Right atrium auricular region (tissue), 2 donors: Measurements from ENCODE around the gene TEAD1. TPM values are rescaled to one million over a fixed set of nuclear protein-coding genes. Genes with fewer than 3 reads are reported as not detected.
A peak's percentile ranks its signal among the peaks of the same experiment; 100 is the strongest.

ENCODE experiments used
- DNase-seq: peaks from one replicate; pipeline ENCODE4 v3.0.0-alpha.2; 2019; ENCODE audit warnings: low spot score
- H3K27ac ChIP-seq, 2 donors: fragments of 200-600 bp; sonication (generic); 1 replicate in 1 of 2; 2 replicates in 1 of 2; pipeline ENCODE4 v1.5.1; 2016 to 2019
- H3K27me3 ChIP-seq, 2 donors: fragments of 200-600 bp; sonication (generic); one replicate each; pipeline versions ENCODE4 v1.5.1 to v1.6.0; 2017 to 2019
- H3K36me3 ChIP-seq: fragments of 200-600 bp; sonication (generic); one replicate; pipeline ENCODE4 v1.5.1; 2016
- H3K4me1 ChIP-seq, 2 donors: fragments of 200-600 bp; sonication (generic); one replicate each; pipeline versions ENCODE4 v1.5.1 to v1.6.0; 2017 to 2019
- H3K4me3 ChIP-seq, 2 donors: fragments of 200-600 bp; sonication (generic); 1 replicate in 1 of 2; 2 replicates in 1 of 2; pipeline ENCODE4 v1.5.1; 2017 to 2019; ENCODE audit warnings: mild to moderate bottlenecking in 1 of 2, moderate library complexity in 1 of 2
- H3K9me3 ChIP-seq, 2 donors: fragments of 200-600 bp; sonication (generic); one replicate each; pipeline ENCODE4 v1.5.1; 2019
- total RNA-seq, 2 donors: library from RNA; depleted of rRNA; stranded (reverse); fragments of >200 nt; gene quantifications; one replicate each; pipeline ENCODE4 v1.1.0, GENCODE V29; 2016
- TF ChIP-seq, protein P1 (sequence below), 2 donors: fragments of 200-600 bp; sonication (generic); IDR thresholded peaks; one replicate each; pipeline ENCODE4 v1.5.1; 2019; ENCODE audit warnings: antibody characterized with exemption in 2 of 2

Gene TEAD1
- total RNA-seq, 2 donors from 2014 or later = 73.8 to 99.8 TPM

DNA sequence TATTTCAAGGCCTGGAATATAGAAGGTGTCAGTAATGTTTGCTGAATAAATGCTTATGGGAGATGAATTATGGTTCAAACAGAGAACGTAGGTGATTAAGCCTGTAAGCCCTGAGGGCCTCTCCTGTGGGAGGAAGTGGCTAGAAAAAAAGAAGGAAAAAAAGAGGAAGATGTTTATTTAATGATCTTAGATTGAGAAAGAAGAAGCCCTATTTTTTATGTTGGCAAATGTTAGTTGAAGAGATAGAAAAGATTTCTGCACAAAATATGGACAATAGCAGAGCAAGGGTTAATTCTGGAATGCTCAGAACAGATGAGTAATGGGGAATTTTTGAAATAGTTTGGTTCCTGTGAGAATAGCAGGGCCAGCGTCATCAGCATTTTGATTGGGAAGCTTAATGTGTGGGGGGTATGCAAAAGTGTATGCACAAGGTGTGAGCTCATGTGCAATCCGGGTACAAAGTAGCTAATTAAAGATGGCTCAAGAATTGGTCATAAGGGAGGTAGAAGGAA lies 95.7 kb downstream of the TEAD1 start:
- TF ChIP-seq, protein P1, sequence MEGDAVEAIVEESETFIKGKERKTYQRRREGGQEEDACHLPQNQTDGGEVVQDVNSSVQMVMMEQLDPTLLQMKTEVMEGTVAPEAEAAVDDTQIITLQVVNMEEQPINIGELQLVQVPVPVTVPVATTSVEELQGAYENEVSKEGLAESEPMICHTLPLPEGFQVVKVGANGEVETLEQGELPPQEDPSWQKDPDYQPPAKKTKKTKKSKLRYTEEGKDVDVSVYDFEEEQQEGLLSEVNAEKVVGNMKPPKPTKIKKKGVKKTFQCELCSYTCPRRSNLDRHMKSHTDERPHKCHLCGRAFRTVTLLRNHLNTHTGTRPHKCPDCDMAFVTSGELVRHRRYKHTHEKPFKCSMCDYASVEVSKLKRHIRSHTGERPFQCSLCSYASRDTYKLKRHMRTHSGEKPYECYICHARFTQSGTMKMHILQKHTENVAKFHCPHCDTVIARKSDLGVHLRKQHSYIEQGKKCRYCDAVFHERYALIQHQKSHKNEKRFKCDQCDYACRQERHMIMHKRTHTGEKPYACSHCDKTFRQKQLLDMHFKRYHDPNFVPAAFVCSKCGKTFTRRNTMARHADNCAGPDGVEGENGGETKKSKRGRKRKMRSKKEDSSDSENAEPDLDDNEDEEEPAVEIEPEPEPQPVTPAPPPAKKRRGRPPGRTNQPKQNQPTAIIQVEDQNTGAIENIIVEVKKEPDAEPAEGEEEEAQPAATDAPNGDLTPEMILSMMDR (IDR thresholded peaks at IDR 0.05) = no peak
- Histone ChIP-seq H3K4me3 (no peak overlapping the region), H3K27ac (no peak overlapping the region), H3K36me3 (peaks cover 1% of the 10 kb centered on the region), H3K27me3 (no peaks in the 10 kb centered on the region), H3K9me3 (no peaks in the 10 kb centered on the region), H3K4me1 (peaks cover 0 to 68% of the 10 kb centered on the region in 2 donors)
- no peak for DNase-seq

DNA sequence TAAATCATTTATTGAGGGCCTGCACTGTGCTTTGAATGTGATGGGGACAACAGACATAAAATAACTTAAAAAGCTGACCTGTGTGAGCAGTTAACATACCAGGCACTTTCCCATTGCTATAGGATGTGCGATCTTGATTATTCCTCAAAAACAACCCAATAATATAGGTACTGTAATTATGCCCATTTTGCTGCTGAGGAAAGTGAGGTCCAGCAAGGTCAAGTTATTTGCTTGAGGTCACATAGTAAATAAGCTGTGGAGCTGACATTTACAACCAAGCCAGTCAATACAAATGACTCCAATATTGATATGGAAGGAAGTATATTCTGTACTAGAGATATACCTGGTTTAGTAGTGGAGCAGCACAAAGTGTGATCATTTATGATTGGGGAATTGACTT lies 96.2 kb downstream of the TEAD1 start:
- DNase-seq = no peak
- H3K9me3 ChIP-seq = no peaks in the 10 kb centered on the region
- no peaks in the 10 kb centered on the region for H3K36me3 ChIP-seq
- TF ChIP-seq, protein P1 (IDR thresholded peaks at IDR 0.05) = no peak
- peaks cover 0 to 63% of the 10 kb centered on the region in 2 donors for H3K4me1 ChIP-seq
- H3K4me3 ChIP-seq = no peak overlapping the region
- H3K27me3 ChIP-seq = no peaks in the 10 kb centered on the region
- H3K27ac ChIP-seq = no peak overlapping the region

GRCh38 chr11:12770966-12771597 lies 96.9 kb downstream of the TEAD1 start:
- TF ChIP-seq, protein P1 (IDR thresholded peaks at IDR 0.05) = no peak
- H3K36me3 ChIP-seq = no peaks in the 10 kb centered on the region
- DNase-seq = no peak
- H3K27ac ChIP-seq = peak overlapping the region in 1 of 2 donors; percentile 11
- H3K4me3 ChIP-seq = no peak overlapping the region
- H3K9me3 ChIP-seq = no peaks in the 10 kb centered on the region
- peaks cover 0 to 62% of the 10 kb centered on the region in 2 donors for H3K4me1 ChIP-seq
- H3K27me3 ChIP-seq = no peaks in the 10 kb centered on the region

DNA sequence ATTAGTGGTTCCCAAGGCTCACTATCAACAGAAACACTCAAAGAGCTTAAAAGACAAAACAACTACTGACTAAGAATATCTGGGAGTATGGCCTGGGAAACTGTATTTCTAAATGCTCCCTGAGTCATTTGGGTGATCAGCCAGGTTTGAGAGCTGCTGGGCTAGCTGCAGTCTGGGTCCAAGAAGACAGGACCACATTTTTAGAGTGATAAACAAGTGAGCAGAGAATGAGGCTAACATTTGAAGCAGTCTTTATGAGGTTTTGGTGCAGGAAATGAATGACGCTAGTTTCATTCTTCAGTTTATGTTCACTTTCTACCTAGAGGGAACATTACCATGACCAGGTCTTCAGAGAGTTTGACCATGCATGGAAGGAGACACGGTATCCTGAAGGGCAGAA lies 97.7 kb downstream of the TEAD1 start:
- Histone ChIP-seq H3K4me3 (no peak overlapping the region), H3K4me1 (peaks cover 0 to 60% of the 10 kb centered on the region in 2 donors), H3K36me3 (no peaks in the 10 kb centered on the region), H3K27ac (peak overlapping the region in 1 of 2 donors; percentile 11), H3K9me3 (no peaks in the 10 kb centered on the region), H3K27me3 (no peaks in the 10 kb centered on the region)
- TF ChIP-seq, protein P1 (IDR thresholded peaks at IDR 0.05) = no peak
- no peak for DNase-seq

GRCh38 chr11:12772324-12772723 lies 98.1 kb downstream of the TEAD1 start:
- peaks cover 0 to 59% of the 10 kb centered on the region in 2 donors for H3K4me1 ChIP-seq
- TF ChIP-seq, protein P1 (IDR thresholded peaks at IDR 0.05) = no peak

DNA sequence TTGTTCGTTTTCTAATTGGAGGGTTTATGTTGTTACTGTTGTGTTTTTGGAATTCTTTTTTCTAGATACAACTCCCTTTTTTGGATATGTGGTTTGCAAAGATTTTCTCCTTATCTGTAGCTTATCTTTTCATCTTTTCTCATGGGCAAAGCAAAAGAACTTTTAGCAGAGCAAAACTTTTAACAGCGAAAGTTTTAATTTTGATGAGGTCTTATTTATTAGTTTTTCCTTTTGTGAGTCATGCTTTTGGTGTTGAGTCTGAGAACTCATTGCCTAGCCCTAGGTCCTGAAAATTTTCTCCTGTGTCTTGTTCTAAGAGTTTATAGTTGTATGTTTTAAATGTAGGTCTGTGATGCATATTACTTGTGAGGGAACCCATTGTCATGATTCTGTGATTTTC lies 99.4 kb downstream of the TEAD1 start:
- no peak for DNase-seq
- Histone ChIP-seq H3K27me3 (no peaks in the 10 kb centered on the region), H3K9me3 (no peaks in the 10 kb centered on the region), H3K4me1 (peaks cover 0 to 58% of the 10 kb centered on the region in 2 donors), H3K27ac (no peak overlapping the region), H3K36me3 (no peaks in the 10 kb centered on the region), H3K4me3 (no peak overlapping the region)
- TF ChIP-seq, protein P1 (IDR thresholded peaks at IDR 0.05) = no peak

More at GRCh38 chr11:12772324-12772723, 98.1 kb downstream of the TEAD1 start:
- DNase-seq = no peak
- H3K36me3 ChIP-seq = no peaks in the 10 kb centered on the region
- H3K27ac ChIP-seq = no peak overlapping the region
- no peak overlapping the region for H3K4me3 ChIP-seq
- no peaks in the 10 kb centered on the region for H3K9me3 ChIP-seq
- no peaks in the 10 kb centered on the region for H3K27me3 ChIP-seq
